ENCODE results near the gene MAGI2.

Gene MAGI2

DNA sequence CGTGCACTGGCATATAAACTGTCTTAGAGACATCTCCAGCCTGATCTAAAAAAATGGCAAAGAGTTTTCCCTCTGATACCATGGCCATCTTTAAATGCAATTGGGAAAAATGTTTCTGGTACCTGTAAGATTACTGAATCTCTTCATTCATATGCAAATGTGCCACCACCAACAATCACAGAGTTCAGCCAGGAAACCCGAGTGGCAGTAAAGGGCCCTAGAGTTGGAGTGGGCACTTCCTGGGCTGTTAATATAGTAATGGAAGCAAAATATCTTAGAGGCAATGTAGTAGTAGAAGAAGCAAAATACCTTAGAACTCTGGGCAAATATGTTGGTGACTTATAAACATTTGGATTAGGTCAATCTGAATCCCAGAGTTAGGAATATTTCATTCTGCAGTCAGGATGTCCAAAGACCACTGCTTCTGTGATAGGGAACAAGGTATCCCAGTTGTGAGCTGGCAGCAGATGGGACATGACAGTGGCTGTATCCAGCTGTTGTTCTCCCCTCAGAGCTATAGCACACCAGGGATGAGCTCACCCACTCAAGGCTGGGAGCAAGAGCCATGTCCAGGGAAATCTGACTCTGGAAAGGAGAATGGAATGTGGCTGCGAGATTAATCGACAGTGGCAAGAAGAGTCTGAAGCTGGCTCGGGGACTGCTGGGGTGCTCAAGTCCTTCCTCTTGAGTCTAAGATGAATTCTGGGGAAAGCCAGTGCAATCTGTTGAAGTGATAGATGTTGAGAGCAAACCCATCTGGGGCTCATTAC is 1322.8 kb downstream of the MAGI2 start:
- TF ChIP-seq, protein P1, sequence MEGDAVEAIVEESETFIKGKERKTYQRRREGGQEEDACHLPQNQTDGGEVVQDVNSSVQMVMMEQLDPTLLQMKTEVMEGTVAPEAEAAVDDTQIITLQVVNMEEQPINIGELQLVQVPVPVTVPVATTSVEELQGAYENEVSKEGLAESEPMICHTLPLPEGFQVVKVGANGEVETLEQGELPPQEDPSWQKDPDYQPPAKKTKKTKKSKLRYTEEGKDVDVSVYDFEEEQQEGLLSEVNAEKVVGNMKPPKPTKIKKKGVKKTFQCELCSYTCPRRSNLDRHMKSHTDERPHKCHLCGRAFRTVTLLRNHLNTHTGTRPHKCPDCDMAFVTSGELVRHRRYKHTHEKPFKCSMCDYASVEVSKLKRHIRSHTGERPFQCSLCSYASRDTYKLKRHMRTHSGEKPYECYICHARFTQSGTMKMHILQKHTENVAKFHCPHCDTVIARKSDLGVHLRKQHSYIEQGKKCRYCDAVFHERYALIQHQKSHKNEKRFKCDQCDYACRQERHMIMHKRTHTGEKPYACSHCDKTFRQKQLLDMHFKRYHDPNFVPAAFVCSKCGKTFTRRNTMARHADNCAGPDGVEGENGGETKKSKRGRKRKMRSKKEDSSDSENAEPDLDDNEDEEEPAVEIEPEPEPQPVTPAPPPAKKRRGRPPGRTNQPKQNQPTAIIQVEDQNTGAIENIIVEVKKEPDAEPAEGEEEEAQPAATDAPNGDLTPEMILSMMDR (IDR thresholded peaks at IDR 0.05; ENCODE audit: low read depth, low read length, missing control alignments) = no peak
- DNase-seq (ENCODE audit: extremely low read depth, low read depth) = no peak
- H3K4me3 ChIP-seq (replicated peaks; ENCODE audit: low read depth, low read length) = no peak overlapping the region

- TF ChIP-seq, protein P1 (IDR thresholded peaks at IDR 0.05; ENCODE audit: low read depth, low read length, missing control alignments) = no peak
- DNase-seq (ENCODE audit: extremely low read depth, low read depth) = no peak
- no peak overlapping the region for H3K4me3 ChIP-seq (replicated peaks; ENCODE audit: low read depth, low read length)
These were observed 1323.6 kb downstream of the MAGI2 start for GRCh38 chr7:78129865-78130264.

DNA sequence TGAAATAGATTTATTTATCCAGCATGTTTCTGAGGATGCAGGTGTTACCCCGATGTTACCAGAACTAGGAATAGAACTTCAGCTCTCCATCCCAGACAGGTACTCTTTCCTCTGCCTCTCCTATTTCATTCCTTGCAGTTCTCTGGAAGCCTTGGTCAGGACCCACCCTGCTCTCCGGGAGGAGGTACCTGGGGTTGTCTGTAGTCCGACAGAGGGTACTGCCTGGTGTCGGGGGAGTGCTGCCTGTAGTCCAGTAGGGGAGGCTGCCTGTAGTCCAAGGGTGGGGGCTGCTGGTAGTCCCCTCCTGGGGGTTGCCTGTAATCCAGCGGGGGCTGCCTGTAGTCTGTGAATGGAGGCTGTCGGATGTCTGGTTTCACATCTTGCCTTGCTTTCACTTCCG is 1326.5 kb downstream of the MAGI2 start:
- no peak overlapping the region for H3K4me3 ChIP-seq (replicated peaks; ENCODE audit: low read depth, low read length)
- TF ChIP-seq, protein P1 (IDR thresholded peaks at IDR 0.05; ENCODE audit: low read depth, low read length, missing control alignments) = no peak
- no peak for DNase-seq (ENCODE audit: extremely low read depth, low read depth)

DNA sequence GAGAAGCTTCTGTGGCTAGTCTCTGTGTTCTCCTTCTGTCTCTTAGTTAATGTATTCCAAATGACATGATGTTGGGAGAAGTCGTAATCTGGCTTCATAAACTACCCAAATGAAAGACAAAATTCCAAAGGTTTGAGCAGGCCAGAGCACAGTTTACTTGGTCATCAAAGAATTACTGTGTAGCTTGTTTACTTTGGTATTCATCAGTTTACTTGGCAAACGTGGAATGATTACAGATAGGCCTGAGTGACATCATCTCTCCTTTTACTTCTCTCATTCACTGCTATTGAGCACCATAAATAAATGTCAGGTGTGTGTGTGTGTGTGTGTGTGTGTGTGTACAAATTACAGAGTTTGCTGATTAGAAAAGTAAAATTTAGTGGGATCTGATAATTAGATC is 1327.6 kb downstream of the MAGI2 start:
- TF ChIP-seq, protein P1 (IDR thresholded peaks at IDR 0.05; ENCODE audit: low read depth, low read length, missing control alignments) = no peak
- H3K4me3 ChIP-seq (replicated peaks; ENCODE audit: low read depth, low read length) = no peak overlapping the region
- DNase-seq (ENCODE audit: extremely low read depth, low read depth) = no peak

GRCh38 chr7:78124216-78124615 is 1329.3 kb downstream of the MAGI2 start:
- H3K4me3 ChIP-seq (replicated peaks; ENCODE audit: low read depth, low read length) = no peak overlapping the region
- TF ChIP-seq, protein P1 (IDR thresholded peaks at IDR 0.05; ENCODE audit: low read depth, low read length, missing control alignments) = no peak
- DNase-seq (ENCODE audit: extremely low read depth, low read depth) = no peak

DNA sequence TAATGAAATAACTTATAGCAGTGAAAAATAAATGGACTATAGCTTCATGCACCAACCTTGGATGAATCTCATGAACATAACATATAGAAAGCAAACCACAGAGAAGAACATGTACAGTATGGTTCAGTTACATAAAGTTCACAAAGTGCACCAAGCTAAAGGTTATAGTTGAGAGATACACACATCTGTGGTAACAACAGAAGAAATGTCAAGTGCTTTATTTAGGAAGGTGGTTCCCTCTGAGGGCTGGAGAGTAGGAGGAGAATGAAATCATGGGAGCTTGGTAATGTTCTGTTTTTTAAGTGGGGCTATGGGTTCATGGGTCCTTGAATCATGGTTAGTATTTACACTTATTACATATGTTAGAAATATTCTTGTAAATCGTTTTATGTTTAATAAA is 1331.6 kb downstream of the MAGI2 start:
- no peak overlapping the region for H3K4me3 ChIP-seq (replicated peaks; ENCODE audit: low read depth, low read length)
- DNase-seq (ENCODE audit: extremely low read depth, low read depth) = no peak
- TF ChIP-seq, protein P1 (IDR thresholded peaks at IDR 0.05; ENCODE audit: low read depth, low read length, missing control alignments) = no peak

GRCh38 chr7:78118470-78118869 is 1335.0 kb downstream of the MAGI2 start:
- TF ChIP-seq, protein P1 (IDR thresholded peaks at IDR 0.05; ENCODE audit: low read depth, low read length, missing control alignments) = no peak
- H3K4me3 ChIP-seq (replicated peaks; ENCODE audit: low read depth, low read length) = no peak overlapping the region
- no peak for DNase-seq (ENCODE audit: extremely low read depth, low read depth)

Data from HFF-Myc (cell line).